Measurements from ENCODE around the gene IRF4.
A peak's percentile ranks its signal among the peaks of the same experiment; 100 is the strongest.

Gene IRF4

DNA sequence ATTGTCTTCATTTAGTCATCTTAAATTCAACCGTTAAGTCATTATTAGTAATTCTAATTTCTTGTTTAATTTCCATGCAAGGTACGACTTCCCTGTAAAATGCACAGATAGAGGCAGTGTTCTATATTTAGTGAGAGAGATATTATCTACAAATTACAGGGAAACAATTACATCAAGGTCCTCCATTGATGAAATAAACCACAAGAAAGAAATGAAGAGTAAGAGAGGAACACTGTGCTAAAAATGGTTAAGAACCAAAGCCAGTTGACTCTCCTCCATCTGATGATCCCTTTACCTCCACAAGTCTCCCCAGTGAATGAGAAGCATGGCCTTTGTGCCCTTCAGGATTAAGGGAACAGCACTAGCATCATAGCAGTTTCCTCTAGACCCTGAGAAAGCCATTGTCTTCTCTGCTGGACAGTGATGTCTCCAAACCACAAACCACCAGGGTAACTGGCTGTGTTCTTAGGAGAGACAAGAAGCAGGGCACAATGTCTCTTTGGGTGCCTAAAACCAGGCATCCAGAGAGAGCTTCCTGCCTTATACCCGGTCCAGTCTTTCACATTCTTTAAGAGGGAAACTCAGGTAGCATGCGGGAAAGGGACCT, 38.1 kb downstream of the IRF4 start:
- Mint-ChIP-seq H3K27ac (no peak overlapping the region), H3K4me1 (peaks cover 11% of the 10 kb centered on the region), H3K4me3 (no peak overlapping the region), H3K36me3 (no peaks in the 10 kb centered on the region), H3K27me3 (peaks cover 2% of the 10 kb centered on the region), H3K9me3 (no peaks in the 10 kb centered on the region)
- no peak for ATAC-seq (ENCODE audit: low read depth)
- no peak for DNase-seq (ENCODE audit: low spot score in 2 of 2)

- H3K4me3 Mint-ChIP-seq, result no peak overlapping the region
- H3K4me1 Mint-ChIP-seq, result peaks cover 17% of the 10 kb centered on the region
- H3K27ac Mint-ChIP-seq, result no peak overlapping the region
- peaks cover 2% of the 10 kb centered on the region for H3K27me3 Mint-ChIP-seq
- DNase-seq (ENCODE audit: low spot score in 2 of 2) (no peak), ATAC-seq (ENCODE audit: low read depth) (peak; percentile 22)
- H3K9me3 Mint-ChIP-seq, result no peaks in the 10 kb centered on the region
- H3K36me3 Mint-ChIP-seq, result no peaks in the 10 kb centered on the region
Observed at GRCh38 chr6:431504-431903, 40.0 kb downstream of the IRF4 start.

DNA sequence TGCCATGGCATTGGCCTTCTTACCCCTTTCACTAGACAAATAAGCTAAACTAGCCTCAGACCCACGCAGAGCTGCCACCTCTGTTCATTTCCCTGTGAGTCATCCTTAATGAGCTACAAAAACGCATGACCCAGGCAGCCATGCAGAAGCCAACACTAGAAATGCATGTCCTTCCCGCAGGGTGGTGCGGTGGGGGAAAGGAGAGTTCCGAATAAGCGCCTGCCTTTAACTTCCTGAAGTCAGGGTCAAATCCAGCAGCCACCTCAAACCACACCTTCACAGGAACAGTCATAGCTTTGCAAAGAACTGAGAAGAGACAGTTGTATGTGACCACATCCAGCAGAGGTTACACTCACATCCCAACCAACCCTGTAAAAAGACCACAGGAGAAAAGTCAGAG, 40.4 kb downstream of the IRF4 start:
- no peak for DNase-seq (ENCODE audit: low spot score in 2 of 2)
- no peak for ATAC-seq (ENCODE audit: low read depth)
- H3K4me3 Mint-ChIP-seq, result no peak overlapping the region
- peaks cover 17% of the 10 kb centered on the region for H3K4me1 Mint-ChIP-seq
- no peaks in the 10 kb centered on the region for H3K9me3 Mint-ChIP-seq
- peaks cover 2% of the 10 kb centered on the region for H3K27me3 Mint-ChIP-seq
- H3K36me3 Mint-ChIP-seq, result no peaks in the 10 kb centered on the region
- H3K27ac Mint-ChIP-seq, result no peak overlapping the region

- peaks cover 14% of the 10 kb centered on the region for H3K4me1 Mint-ChIP-seq
Observed at GRCh38 chr6:434051-434705, 42.6 kb downstream of the IRF4 start.

GRCh38 chr6:435441-436307, 44.1 kb downstream of the IRF4 start:
- H3K4me3 Mint-ChIP-seq, result peak overlapping the region; percentile 84
- H3K27ac Mint-ChIP-seq, result peak overlapping the region; percentile 92
- ATAC-seq (ENCODE audit: low read depth) (no peak), DNase-seq (ENCODE audit: low spot score in 2 of 2) (no peak)
- peaks cover 2% of the 10 kb centered on the region for H3K27me3 Mint-ChIP-seq
- H3K36me3 Mint-ChIP-seq, result no peaks in the 10 kb centered on the region
- H3K4me1 Mint-ChIP-seq, result peaks cover 14% of the 10 kb centered on the region
- no peaks in the 10 kb centered on the region for H3K9me3 Mint-ChIP-seq

More at GRCh38 chr6:434051-434705, 42.6 kb downstream of the IRF4 start:
- H3K36me3 Mint-ChIP-seq, result no peaks in the 10 kb centered on the region
- DNase-seq (ENCODE audit: low spot score in 2 of 2), result no peak
- H3K27ac Mint-ChIP-seq, result peak overlapping the region; percentile 92
- ATAC-seq (ENCODE audit: low read depth), result no peak
- no peaks in the 10 kb centered on the region for H3K9me3 Mint-ChIP-seq
- peaks cover 2% of the 10 kb centered on the region for H3K27me3 Mint-ChIP-seq
- H3K4me3 Mint-ChIP-seq, result peak overlapping the region; percentile 84

DNA sequence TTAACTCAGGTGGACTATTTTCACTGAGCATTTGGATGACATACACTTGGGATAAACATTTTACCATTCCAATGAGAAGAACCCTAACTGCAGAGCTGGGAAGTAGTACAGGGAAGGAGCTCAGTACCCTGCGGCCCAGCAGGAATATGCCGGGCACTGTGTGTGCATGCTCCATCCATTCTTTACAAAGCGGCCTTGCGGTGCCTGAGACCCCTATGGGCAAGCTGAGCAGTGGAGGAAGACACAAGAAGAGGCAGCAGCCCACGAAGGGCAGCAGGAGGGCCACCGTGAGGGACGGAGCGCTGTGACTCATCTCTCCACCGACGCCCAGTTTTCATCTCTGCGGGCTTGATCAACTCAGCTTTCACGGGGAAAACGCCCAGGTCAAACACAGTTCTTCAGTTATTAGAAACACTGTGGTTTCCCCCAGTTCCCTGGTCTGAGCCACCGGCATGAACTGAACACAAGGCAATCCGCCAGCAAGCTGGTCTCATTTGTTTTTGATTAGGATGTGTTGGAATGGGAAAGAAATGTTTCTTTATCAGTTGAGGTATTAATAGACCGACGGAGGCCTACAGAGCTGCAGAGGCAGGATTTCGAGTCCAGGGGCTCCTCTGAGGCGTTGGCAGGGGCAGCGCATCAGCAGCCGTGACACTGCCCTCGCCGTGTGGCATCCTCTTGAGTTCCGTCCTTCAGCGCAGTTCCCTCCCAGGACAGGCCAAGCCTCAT, 44.9 kb downstream of the IRF4 start:
- DNase-seq (ENCODE audit: low spot score in 2 of 2), result no peak
- Mint-ChIP-seq H3K36me3 (no peaks in the 10 kb centered on the region), H3K4me1 (peaks cover 10% of the 10 kb centered on the region), H3K4me3 (no peak overlapping the region), H3K9me3 (no peaks in the 10 kb centered on the region), H3K27me3 (no peaks in the 10 kb centered on the region), H3K27ac (no peak overlapping the region)
- no peak for ATAC-seq (ENCODE audit: low read depth)

GRCh38 chr6:437037-437392, 45.5 kb downstream of the IRF4 start:
- no peak for ATAC-seq (ENCODE audit: low read depth)
- Mint-ChIP-seq H3K4me3 (no peak overlapping the region), H3K4me1 (peaks cover 8% of the 10 kb centered on the region), H3K27me3 (no peaks in the 10 kb centered on the region), H3K27ac (no peak overlapping the region), H3K36me3 (no peaks in the 10 kb centered on the region), H3K9me3 (no peaks in the 10 kb centered on the region)
- DNase-seq (ENCODE audit: low spot score in 2 of 2), result no peak

DNA sequence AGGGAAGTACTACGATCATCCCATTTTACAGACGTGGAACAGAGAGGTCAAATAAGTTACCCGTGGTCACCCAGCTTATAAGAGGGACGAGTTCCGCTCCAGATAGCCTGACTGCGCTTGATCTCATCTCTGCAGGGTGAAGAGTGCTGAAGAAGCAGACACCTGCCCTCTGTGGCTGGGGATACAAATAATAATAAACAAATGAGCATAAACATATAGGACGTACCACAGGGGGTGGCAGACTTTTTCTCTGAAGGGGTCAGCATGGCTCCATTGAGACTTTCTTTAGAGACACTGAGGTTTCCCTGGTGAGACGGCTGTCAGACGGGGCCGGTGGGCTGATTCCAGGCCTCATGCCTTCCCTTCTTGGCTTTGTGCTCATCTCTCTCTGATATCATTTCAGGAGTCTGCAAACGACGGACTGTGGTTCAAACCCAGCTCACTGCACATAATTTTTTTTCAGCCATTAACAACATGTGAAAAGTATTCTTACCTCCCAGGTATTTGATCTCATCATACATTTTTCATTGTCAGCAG, 47.1 kb downstream of the IRF4 start:
- H3K27ac Mint-ChIP-seq, result no peak overlapping the region
- DNase-seq (ENCODE audit: low spot score in 2 of 2) (no peak), ATAC-seq (ENCODE audit: low read depth) (no peak)
- H3K9me3 Mint-ChIP-seq, result no peaks in the 10 kb centered on the region
- peaks cover 8% of the 10 kb centered on the region for H3K4me1 Mint-ChIP-seq
- no peaks in the 10 kb centered on the region for H3K27me3 Mint-ChIP-seq
- no peak overlapping the region for H3K4me3 Mint-ChIP-seq
- H3K36me3 Mint-ChIP-seq, result no peaks in the 10 kb centered on the region

DNA sequence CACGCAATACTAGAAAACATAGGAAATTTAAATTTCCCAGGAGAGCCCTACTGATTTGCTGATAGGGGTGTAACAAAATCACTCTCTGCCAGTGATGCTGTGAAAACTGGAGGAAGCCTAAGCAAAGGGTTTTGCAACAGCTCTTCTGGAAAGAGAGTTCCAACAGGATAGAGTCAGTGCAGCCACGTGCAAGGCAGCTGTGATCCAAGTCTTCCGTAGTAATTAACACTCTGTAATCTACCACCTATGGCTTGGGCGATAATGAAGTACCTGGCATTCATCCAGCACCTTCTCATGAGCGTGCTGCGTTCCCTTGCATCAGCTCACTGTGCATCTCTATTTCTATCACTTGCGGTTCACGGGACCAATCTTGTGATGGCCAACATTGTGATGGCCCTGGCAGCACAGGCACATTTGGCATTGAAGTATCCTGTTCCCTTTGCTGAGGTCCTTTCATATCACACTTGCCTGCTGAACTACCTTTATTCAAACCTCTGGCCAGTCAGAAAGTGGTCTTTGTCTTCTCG, 48.2 kb downstream of the IRF4 start:
- Mint-ChIP-seq H3K4me3 (no peak overlapping the region), H3K27me3 (no peaks in the 10 kb centered on the region), H3K9me3 (no peaks in the 10 kb centered on the region), H3K27ac (no peak overlapping the region), H3K4me1 (peaks cover 5% of the 10 kb centered on the region), H3K36me3 (no peaks in the 10 kb centered on the region)
- DNase-seq (ENCODE audit: low spot score in 2 of 2) (no peak), ATAC-seq (ENCODE audit: low read depth) (no peak)

GRCh38 chr6:441126-441920, 49.8 kb downstream of the IRF4 start:
- no peak overlapping the region for H3K4me3 Mint-ChIP-seq
- no peaks in the 10 kb centered on the region for H3K36me3 Mint-ChIP-seq
- H3K4me1 Mint-ChIP-seq, result peaks cover 5% of the 10 kb centered on the region
- DNase-seq (ENCODE audit: low spot score in 2 of 2), result no peak
- no peak for ATAC-seq (ENCODE audit: low read depth)
- no peaks in the 10 kb centered on the region for H3K9me3 Mint-ChIP-seq
- H3K27me3 Mint-ChIP-seq, result no peaks in the 10 kb centered on the region
- H3K27ac Mint-ChIP-seq, result no peak overlapping the region

GRCh38 chr6:443621-444159, 52.1 kb downstream of the IRF4 start:
- no peaks in the 10 kb centered on the region for H3K36me3 Mint-ChIP-seq
- peaks cover 11% of the 10 kb centered on the region for H3K4me1 Mint-ChIP-seq
- H3K27ac Mint-ChIP-seq, result no peak overlapping the region
- H3K27me3 Mint-ChIP-seq, result no peaks in the 10 kb centered on the region
- no peak for DNase-seq (ENCODE audit: low spot score in 2 of 2)
- H3K4me3 Mint-ChIP-seq, result no peak overlapping the region
- ATAC-seq (ENCODE audit: low read depth), result no peak
- no peaks in the 10 kb centered on the region for H3K9me3 Mint-ChIP-seq

- Mint-ChIP-seq H3K27me3 (no peaks in the 10 kb centered on the region), H3K36me3 (no peaks in the 10 kb centered on the region), H3K4me3 (no peak overlapping the region), H3K27ac (no peak overlapping the region), H3K9me3 (no peaks in the 10 kb centered on the region), H3K4me1 (peaks cover 11% of the 10 kb centered on the region)
- DNase-seq (ENCODE audit: low spot score in 2 of 2), result no peak
- no peak for ATAC-seq (ENCODE audit: low read depth)
Observed at GRCh38 chr6:444653-445275, 53.2 kb downstream of the IRF4 start.

Data from memory B cell (primary cell).